Measurements from ENCODE around the gene THRAP3.

DNA sequence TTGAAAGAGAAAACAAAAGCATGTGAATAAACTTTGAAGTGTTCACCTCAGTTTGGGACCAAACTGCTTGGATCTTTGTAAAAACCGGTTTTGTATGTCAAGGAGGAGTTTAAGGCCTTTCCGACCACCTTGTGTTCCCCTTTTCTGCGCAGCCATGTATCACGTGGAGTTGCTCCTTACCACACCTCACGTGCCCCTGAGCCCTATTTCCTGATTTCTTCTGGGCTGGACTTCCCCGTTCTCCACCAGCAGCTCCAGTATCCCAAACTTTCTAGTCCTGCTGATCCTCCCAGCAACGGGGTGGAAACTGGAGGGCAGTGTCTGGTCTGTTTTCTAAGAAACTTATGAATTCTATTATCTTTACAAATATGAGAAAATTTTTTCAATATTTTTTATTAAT is 80.3 kb downstream of the THRAP3 start:
- TF ChIP-seq, protein P1, sequence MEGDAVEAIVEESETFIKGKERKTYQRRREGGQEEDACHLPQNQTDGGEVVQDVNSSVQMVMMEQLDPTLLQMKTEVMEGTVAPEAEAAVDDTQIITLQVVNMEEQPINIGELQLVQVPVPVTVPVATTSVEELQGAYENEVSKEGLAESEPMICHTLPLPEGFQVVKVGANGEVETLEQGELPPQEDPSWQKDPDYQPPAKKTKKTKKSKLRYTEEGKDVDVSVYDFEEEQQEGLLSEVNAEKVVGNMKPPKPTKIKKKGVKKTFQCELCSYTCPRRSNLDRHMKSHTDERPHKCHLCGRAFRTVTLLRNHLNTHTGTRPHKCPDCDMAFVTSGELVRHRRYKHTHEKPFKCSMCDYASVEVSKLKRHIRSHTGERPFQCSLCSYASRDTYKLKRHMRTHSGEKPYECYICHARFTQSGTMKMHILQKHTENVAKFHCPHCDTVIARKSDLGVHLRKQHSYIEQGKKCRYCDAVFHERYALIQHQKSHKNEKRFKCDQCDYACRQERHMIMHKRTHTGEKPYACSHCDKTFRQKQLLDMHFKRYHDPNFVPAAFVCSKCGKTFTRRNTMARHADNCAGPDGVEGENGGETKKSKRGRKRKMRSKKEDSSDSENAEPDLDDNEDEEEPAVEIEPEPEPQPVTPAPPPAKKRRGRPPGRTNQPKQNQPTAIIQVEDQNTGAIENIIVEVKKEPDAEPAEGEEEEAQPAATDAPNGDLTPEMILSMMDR (IDR thresholded peaks at IDR 0.05), result no peak
- TF ChIP-seq RAD21 (IDR thresholded peaks at IDR 0.05; ENCODE audit: low read length), result no peak
- no peak for TF ChIP-seq TEAD4 (IDR thresholded peaks at IDR 0.05; ENCODE audit: borderline replicate concordance, insufficient read depth)
- TF ChIP-seq POLR2AphosphoS5 (IDR thresholded peaks at IDR 0.05; ENCODE audit: low read depth, low read length), result no peak
- no peak for TF ChIP-seq TAF1 (IDR thresholded peaks at IDR 0.05; ENCODE audit: borderline replicate concordance, low read depth, low read length)
- TF ChIP-seq, protein P2, sequence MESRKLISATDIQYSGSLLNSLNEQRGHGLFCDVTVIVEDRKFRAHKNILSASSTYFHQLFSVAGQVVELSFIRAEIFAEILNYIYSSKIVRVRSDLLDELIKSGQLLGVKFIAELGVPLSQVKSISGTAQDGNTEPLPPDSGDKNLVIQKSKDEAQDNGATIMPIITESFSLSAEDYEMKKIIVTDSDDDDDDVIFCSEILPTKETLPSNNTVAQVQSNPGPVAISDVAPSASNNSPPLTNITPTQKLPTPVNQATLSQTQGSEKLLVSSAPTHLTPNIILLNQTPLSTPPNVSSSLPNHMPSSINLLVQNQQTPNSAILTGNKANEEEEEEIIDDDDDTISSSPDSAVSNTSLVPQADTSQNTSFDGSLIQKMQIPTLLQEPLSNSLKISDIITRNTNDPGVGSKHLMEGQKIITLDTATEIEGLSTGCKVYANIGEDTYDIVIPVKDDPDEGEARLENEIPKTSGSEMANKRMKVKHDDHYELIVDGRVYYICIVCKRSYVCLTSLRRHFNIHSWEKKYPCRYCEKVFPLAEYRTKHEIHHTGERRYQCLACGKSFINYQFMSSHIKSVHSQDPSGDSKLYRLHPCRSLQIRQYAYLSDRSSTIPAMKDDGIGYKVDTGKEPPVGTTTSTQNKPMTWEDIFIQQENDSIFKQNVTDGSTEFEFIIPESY (IDR thresholded peaks at IDR 0.05; ENCODE audit: borderline replicate concordance, low read depth), result no peak
- TF ChIP-seq EP300 (IDR thresholded peaks at IDR 0.05; ENCODE audit: borderline replicate concordance in 1 of 2, low read depth in 1 of 2, low read length in 1 of 2), result no peak
- TF ChIP-seq MXI1 (IDR thresholded peaks at IDR 0.05; ENCODE audit: low read depth, low read length), result no peak
- no peak for TF ChIP-seq NFIC (IDR thresholded peaks at IDR 0.05; ENCODE audit: borderline replicate concordance)
- no peak for TF ChIP-seq RFX5 (IDR thresholded peaks at IDR 0.05; ENCODE audit: low read length)
